Testis (tissue), 3 donors: ENCODE results near the gene LPP. TPM values are rescaled to one million over a fixed set of nuclear protein-coding genes. Genes with fewer than 3 reads are reported as not detected.

Experiments
- DNase-seq: peaks from one replicate; pipeline ENCODE4 v3.0.0-alpha.2; 2019
- H3K27ac ChIP-seq, 2 donors: fragments of 200-600 bp; sonication (generic); one replicate each; pipeline ENCODE4 v1.5.1; 2019
- H3K27me3 ChIP-seq: fragments of 200-600 bp; sonication (generic); one replicate; pipeline ENCODE4 v1.5.1; 2019
- H3K36me3 ChIP-seq: fragments of 200-600 bp; sonication (generic); one replicate; pipeline ENCODE4 v1.5.1; 2017; ENCODE audit warnings: low read depth; ENCODE audit errors: missing control alignments
- H3K4me1 ChIP-seq: fragments of 200-600 bp; sonication (generic); one replicate; pipeline ENCODE4 v1.5.1; 2019
- H3K4me3 ChIP-seq, 2 donors: fragments of 200-600 bp; sonication (generic); one replicate each; pipeline ENCODE4 v1.5.1; 2017 to 2019
- H3K9me3 ChIP-seq: fragments of 200-600 bp; sonication (generic); one replicate; pipeline ENCODE4 v1.5.1; 2017
- CTCF ChIP-seq, 3 experiments: fragments of 450-650 bp in 2 of 3; fragments of 200-600 bp in 1 of 3; sonication (generic) in 1 of 3; IDR thresholded peaks; one replicate each; pipeline ENCODE4 v1.5.1; 2016 to 2019; ENCODE audit warnings: antibody characterized with exemption in 3 of 3, mild to moderate bottlenecking in 2 of 3, moderate library complexity in 1 of 3
- POLR2A ChIP-seq: fragments of 450-650 bp; IDR thresholded peaks from one replicate; pipeline ENCODE4 v1.6.1; 2017; ENCODE audit warnings: antibody characterized with exemption, mild to moderate bottlenecking, moderate library complexity
- WGBS, 2 donors: methylation state at CpG; one replicate each; pipeline ENCODE4 v1.1.5; 2018; 5-methylcytosine and 5-hydroxymethylcytosine counted together
- intact Hi-C: fragments of 100-400 bp; cut with DNase I; formaldehyde crosslinking; loops from one replicate; pipeline ENCODE4 v1.15.1; 2023; ENCODE audit warnings: low total_unique reads
- polyA plus RNA-seq: library from polyadenylated mRNA; stranded (reverse); fragments of 350-450 nt; fragmentation: Illumina TruSeq; extraction: RNeasy Lipid Tissue Mini Kit (QIAGEN cat#74804); gene quantifications from one replicate; pipeline ENCODE4 v1.2.3, GENCODE V29; 2014; ENCODE audit warnings: low read depth, low replicate concordance; ENCODE audit not compliant: insufficient read depth
- total RNA-seq, 2 donors: library from RNA; depleted of rRNA; stranded (reverse); fragments of >200 nt; gene quantifications; one replicate each; pipeline ENCODE4 v1.2.3, GENCODE V29; 2016

Gene LPP
- total and polyA plus RNA-seq, 3 donors from 2014 or later = 89.9 to 135 (median 132) TPM

- Histone ChIP-seq H3K36me3 (no peaks in the 10 kb centered on the region), H3K27ac (no peak overlapping the region), H3K4me3 (no peak overlapping the region), H3K9me3 (no peaks in the 10 kb centered on the region), H3K27me3 (no peaks in the 10 kb centered on the region), H3K4me1 (no peaks in the 10 kb centered on the region)
- TF ChIP-seq CTCF (IDR thresholded peaks at IDR 0.05) = no peak
- intact Hi-C loops = no loop called here
- peak; percentile 35 for DNase-seq
- WGBS, 2 donors = 81 to 86% methylated on average over 10 of the region's 10 CpGs
These were observed 16.0 kb downstream of the LPP start for GRCh38 chr3:188169830-188170455.

GRCh38 chr3:188170461-188171459, 16.8 kb downstream of the LPP start:
- no peak for DNase-seq
- no peak overlapping the region for H3K4me3 ChIP-seq
- H3K9me3 ChIP-seq = no peaks in the 10 kb centered on the region
- no peaks in the 10 kb centered on the region for H3K27me3 ChIP-seq
- H3K27ac ChIP-seq = peak overlapping the region in 1 of 2 donors; percentile 43
- 86 to 89% methylated on average over 8 of the region's 8 CpGs for WGBS, 2 donors
- no peaks in the 10 kb centered on the region for H3K36me3 ChIP-seq
- intact Hi-C loops = no loop called here
- TF ChIP-seq CTCF (IDR thresholded peaks at IDR 0.05) = no peak
- TF ChIP-seq POLR2A = no peak
- H3K4me1 ChIP-seq = no peaks in the 10 kb centered on the region

GRCh38 chr3:188171682-188172467, 17.9 kb downstream of the LPP start:
- TF ChIP-seq POLR2A (no peak), CTCF (IDR thresholded peaks at IDR 0.05) (no peak)
- no peaks in the 10 kb centered on the region for H3K36me3 ChIP-seq
- peak overlapping the region in 1 of 2 donors; percentile 43 for H3K27ac ChIP-seq
- no peaks in the 10 kb centered on the region for H3K9me3 ChIP-seq
- H3K27me3 ChIP-seq = no peaks in the 10 kb centered on the region
- no peak overlapping the region for H3K4me3 ChIP-seq
- no peaks in the 10 kb centered on the region for H3K4me1 ChIP-seq
- WGBS, 2 donors = 73 to 75% methylated on average over 5 of the region's 5 CpGs
- DNase-seq = no peak
- intact Hi-C loops = no loop called here

- Histone ChIP-seq H3K4me3 (no peak overlapping the region), H3K36me3 (no peaks in the 10 kb centered on the region), H3K27ac (no peak overlapping the region), H3K4me1 (peaks cover 7% of the 10 kb centered on the region), H3K27me3 (no peaks in the 10 kb centered on the region), H3K9me3 (no peaks in the 10 kb centered on the region)
- DNase-seq = peak; percentile 57
- intact Hi-C loops = no loop called here
- WGBS, 2 donors = 79 to 81% methylated on average over 9 of the region's 9 CpGs
- TF ChIP-seq POLR2A (no peak), CTCF (IDR thresholded peaks at IDR 0.05) (no peak)
These were observed 20.5 kb downstream of the LPP start for GRCh38 chr3:188174317-188175044.
